CD14-positive monocyte (primary cell): ENCODE data around the gene SELENBP1. TPM values are rescaled to one million over a fixed set of nuclear protein-coding genes. Genes with fewer than 3 reads are reported as not detected.

ENCODE experiments used
- DNase-seq, 3 donors: peaks; one replicate each; pipeline ENCODE4 v3.0.0-alpha.2; 2011 to 2022
- H2AFZ ChIP-seq: 2 replicates; pipeline ENCODE4 v1.6.0; 2012; ENCODE audit warnings: mild to moderate bottlenecking, low read depth, low read length, inconsistent platforms; ENCODE audit not compliant: insufficient read depth, poor library complexity, severe bottlenecking
- H3K27ac ChIP-seq, 2 donors: 1 replicate in 1 of 2; 2 replicates in 1 of 2; pipeline ENCODE4 v1.5.1; 2012 to 2013; ENCODE audit warnings: low read length in 2 of 2, control low read depth in 1 of 2, inconsistent platforms in 1 of 2, low read depth in 1 of 2, mild to moderate bottlenecking in 1 of 2
- H3K27me3 ChIP-seq, 2 donors: one replicate each; pipeline versions ENCODE4 v1.6.0 to v1.6.1; 2011 to 2013; ENCODE audit warnings: low read length in 2 of 2; ENCODE audit not compliant: control insufficient read depth in 2 of 2, insufficient read depth in 2 of 2
- H3K36me3 ChIP-seq, 2 donors: replicated peaks in 1 of 2; 1 replicate in 1 of 2; 2 replicates in 1 of 2; pipeline versions ENCODE4 v1.5.1 to v1.6.1; 2012 to 2013; ENCODE audit warnings: low read length in 2 of 2, control low read depth in 1 of 2, inconsistent platforms in 1 of 2, mild to moderate bottlenecking in 1 of 2; ENCODE audit not compliant: insufficient read depth in 2 of 2, control insufficient read depth in 1 of 2
- H3K4me1 ChIP-seq, 2 donors: 1 replicate in 1 of 2; 2 replicates in 1 of 2; pipeline versions ENCODE4 v1.5.1 to v1.6.1; 2012 to 2013; ENCODE audit warnings: low read length in 2 of 2, control low read depth in 1 of 2, inconsistent platforms in 1 of 2, mild to moderate bottlenecking in 1 of 2, moderate library complexity in 1 of 2; ENCODE audit not compliant: insufficient read depth in 2 of 2, control insufficient read depth in 1 of 2
- H3K4me2 ChIP-seq: replicated peaks from 2 replicates; pipeline ENCODE3; 2012; ENCODE audit warnings: low read length, moderate library complexity, mild to moderate bottlenecking; ENCODE audit not compliant: poor library complexity, severe bottlenecking; ENCODE audit errors: extremely low read depth
- H3K4me3 ChIP-seq, 3 experiments: fragments of 200-600 bp in 1 of 3; sonication (generic) in 1 of 3; replicated peaks in 1 of 3; 1 replicate in 2 of 3; 2 replicates in 1 of 3; pipeline ENCODE4 v1.5.1; 2011 to 2013; ENCODE audit warnings: low read length in 3 of 3, mild to moderate bottlenecking in 3 of 3, control low read depth in 2 of 3, low read depth in 2 of 3, inconsistent platforms in 1 of 3, moderate library complexity in 1 of 3
- H3K79me2 ChIP-seq: 2 replicates; pipeline ENCODE4 v1.6.0; 2012; ENCODE audit warnings: mild to moderate bottlenecking, control low read depth, inconsistent platforms, low read length, moderate library complexity; ENCODE audit not compliant: insufficient read depth
- H3K9ac ChIP-seq: 2 replicates; pipeline ENCODE4 v1.6.0; 2017; ENCODE audit warnings: low read length, mild to moderate bottlenecking; ENCODE audit not compliant: insufficient read depth, poor library complexity, severe bottlenecking
- H3K9me3 ChIP-seq, 2 donors: replicated peaks in 1 of 2; 1 replicate in 1 of 2; 2 replicates in 1 of 2; pipeline versions ENCODE4 v1.5.1 to v1.6.1; 2012 to 2013; ENCODE audit warnings: low read length in 2 of 2, control low read depth in 1 of 2; ENCODE audit not compliant: control insufficient read depth in 1 of 2, insufficient read depth in 1 of 2
- H4K20me1 ChIP-seq: 2 replicates; pipeline ENCODE4 v1.6.0; 2012; ENCODE audit warnings: mild to moderate bottlenecking, low read length, control low read depth, moderate library complexity; ENCODE audit not compliant: insufficient read depth
- H3K27ac Mint-ChIP-seq, 7 donors: one replicate each; pipeline ENCODE4 v1.8.0; 2020; ENCODE audit warnings: mild to moderate bottlenecking in 7 of 7, mixed read lengths in 7 of 7, moderate library complexity in 6 of 7, inconsistent platforms in 2 of 7
- H3K27me3 Mint-ChIP-seq, 3 donors: one replicate each; pipeline ENCODE4 v1.8.0; 2021 to 2022; ENCODE audit warnings: low read depth in 3 of 3, mild to moderate bottlenecking in 3 of 3, mixed read lengths in 3 of 3, moderate library complexity in 3 of 3, inconsistent platforms in 1 of 3
- H3K36me3 Mint-ChIP-seq, 2 donors: one replicate each; pipeline ENCODE4 v1.8.0; 2020; ENCODE audit warnings: mixed read lengths in 2 of 2, inconsistent platforms in 1 of 2, mild to moderate bottlenecking in 1 of 2
- H3K4me1 Mint-ChIP-seq: one replicate; pipeline ENCODE4 v1.8.0; 2020; ENCODE audit warnings: mild to moderate bottlenecking, mixed read lengths
- H3K4me3 Mint-ChIP-seq, 2 donors: one replicate each; pipeline ENCODE4 v1.8.0; 2020; ENCODE audit warnings: mild to moderate bottlenecking in 2 of 2, mixed read lengths in 2 of 2, moderate library complexity in 1 of 2
- H3K9me3 Mint-ChIP-seq, 7 donors: one replicate each; pipeline ENCODE4 v1.8.0; 2020 to 2022; ENCODE audit warnings: mixed read lengths in 7 of 7, mild to moderate bottlenecking in 6 of 7, moderate library complexity in 6 of 7, inconsistent platforms in 2 of 7
- CTCF ChIP-seq: fragments of 200-600 bp; IDR thresholded peaks from one replicate; pipeline ENCODE4 v1.8.0; 2022; ENCODE audit warnings: antibody characterized with exemption, mild to moderate bottlenecking
- WGBS: methylation state at CpG from one replicate; pipeline ENCODE4 v1.1.5; 2013; ENCODE audit warnings: missing lambda C conversion rate; ENCODE audit not compliant: insufficient coverage; 5-methylcytosine and 5-hydroxymethylcytosine counted together
- intact Hi-C, 2 donors: fragments of 100-400 bp; cut with micrococcal nuclease; formaldehyde crosslinking; loops; one replicate each; pipeline versions ENCODE4 v1.15.0 to v1.15.1; 2023
- polyA plus RNA-seq, 3 donors: library from polyadenylated mRNA; depleted of rRNA in 1 of 3; unstranded in 2 of 3; stranded (reverse) in 1 of 3; fragments of 300-500 nt in 2 of 3; fragments of >200 nt in 1 of 3; fragmentation: Illumina TruSeq in 2 of 3; gene quantifications; 1 replicate in 2 of 3; 2 replicates in 1 of 3; pipeline ENCODE4 v1.2.3, GENCODE V29; 2012 to 2021

SELENBP1 gene
- polyA plus RNA-seq, 3 donors = 0.61 to 0.79 TPM; not detected in 1

- 98% methylated on average over 11 of the region's 15 CpGs for WGBS
- Histone ChIP-seq H3K4me3 (no peak overlapping the region), H3K27ac (peak overlapping the region in 1 of 2 donors; percentile 51), H3K36me3 (no peaks in the 10 kb centered on the region), H3K4me2 (no peak overlapping the region), H3K79me2 (no peaks in the 10 kb centered on the region), H3K9ac (peak overlapping the region; percentile 8), H4K20me1 (no peaks in the 10 kb centered on the region), H3K27me3 (no peaks in the 10 kb centered on the region), H2AFZ (peak overlapping the region; percentile 50), H3K9me3 (no peaks in the 10 kb centered on the region), H3K4me1 (peaks cover 22 to 39% of the 10 kb centered on the region in 2 donors)
- peaks cover 0 to 2% (median 0%) of the 10 kb centered on the region in 7 donors for H3K9me3 Mint-ChIP-seq
- H3K27me3 Mint-ChIP-seq = peaks cover 0 to 3% (median 3%) of the 10 kb centered on the region in 3 donors
- H3K4me3 Mint-ChIP-seq = no peak overlapping the region
- H3K4me1 Mint-ChIP-seq = peaks cover 30% of the 10 kb centered on the region
- no peak for DNase-seq
- H3K36me3 Mint-ChIP-seq = no peaks in the 10 kb centered on the region
- H3K27ac Mint-ChIP-seq = no peak overlapping the region
- no peak for TF ChIP-seq CTCF
- intact Hi-C loops = no loop called here
Measured at GRCh38 chr1:151369621-151370048, 2.9 kb downstream of the SELENBP1 start.

- Histone ChIP-seq H3K9ac (no peak overlapping the region), H3K79me2 (no peaks in the 10 kb centered on the region), H3K27me3 (no peaks in the 10 kb centered on the region), H2AFZ (no peak overlapping the region), H3K4me2 (no peak overlapping the region), H4K20me1 (no peaks in the 10 kb centered on the region), H3K9me3 (no peaks in the 10 kb centered on the region), H3K4me3 (no peak overlapping the region), H3K36me3 (no peaks in the 10 kb centered on the region), H3K27ac (peak overlapping the region in 1 of 2 donors; percentile 51), H3K4me1 (peaks cover 22 to 39% of the 10 kb centered on the region in 2 donors)
- Mint-ChIP-seq H3K36me3 (no peaks in the 10 kb centered on the region), H3K9me3 (peaks cover 0 to 2% (median 0%) of the 10 kb centered on the region in 7 donors), H3K4me1 (peaks cover 30% of the 10 kb centered on the region), H3K27ac (peak overlapping the region in 1 of 7 donors; percentile 69), H3K27me3 (peaks cover 0 to 3% (median 3%) of the 10 kb centered on the region in 3 donors), H3K4me3 (no peak overlapping the region)
- no peak for DNase-seq
- intact Hi-C loops = no loop called here
- WGBS = 78% methylated on average over 5 of the region's 7 CpGs
- TF ChIP-seq CTCF = no peak
Measured at GRCh38 chr1:151369302-151369610, 3.2 kb downstream of the SELENBP1 start.
